Aorta (tissue), 5 donors: ENCODE data around the gene PIEZO2. TPM values are rescaled to one million over a fixed set of nuclear protein-coding genes. Genes with fewer than 3 reads are reported as not detected.
A peak's percentile ranks its signal among the peaks of the same experiment; 100 is the strongest.
"Not testable (repeated sequence)": the region's sequence is repeated elsewhere in the genome, so short reads cannot be mapped to it uniquely, and the experiment has no call there.

Experiments
- ATAC-seq: fragments of 200-7000 bp; cut with Tn5 transposase; one replicate; pipeline ENCODE4 v1.9.1; 2022; ENCODE audit warnings: moderate library complexity; ENCODE audit not compliant: low FRiP score
- DNase-seq, 2 donors: peaks; one replicate each; pipeline ENCODE4 v3.0.0-alpha.2; 2020
- H3K27ac ChIP-seq, 2 donors: one replicate each; pipeline ENCODE4 v1.5.1; 2013; ENCODE audit warnings: low read length in 2 of 2, mild to moderate bottlenecking in 2 of 2, moderate library complexity in 2 of 2, control low read depth in 1 of 2, inconsistent platforms in 1 of 2, low read depth in 1 of 2
- H3K27me3 ChIP-seq, 2 donors: one replicate each; pipeline ENCODE4 v1.6.1; 2013; ENCODE audit warnings: control low read depth in 1 of 2, low read length in 1 of 2, mild to moderate bottlenecking in 1 of 2, moderate library complexity in 1 of 2; ENCODE audit not compliant: insufficient read depth in 2 of 2, control insufficient read depth in 1 of 2
- H3K36me3 ChIP-seq, 2 donors: one replicate each; pipeline ENCODE4 v1.6.1; 2013; ENCODE audit warnings: control low read depth in 1 of 2, low read length in 1 of 2, mild to moderate bottlenecking in 1 of 2; ENCODE audit not compliant: insufficient read depth in 2 of 2, control insufficient read depth in 1 of 2
- H3K4me1 ChIP-seq, 2 donors: one replicate each; pipeline ENCODE4 v1.6.1; 2013; ENCODE audit warnings: low read length in 2 of 2, control low read depth in 1 of 2, mild to moderate bottlenecking in 1 of 2, moderate library complexity in 1 of 2; ENCODE audit not compliant: insufficient read depth in 2 of 2, control insufficient read depth in 1 of 2
- H3K4me3 ChIP-seq, 2 donors: one replicate each; pipeline ENCODE4 v1.5.1; 2013; ENCODE audit warnings: low read length in 2 of 2, control low read depth in 1 of 2, mild to moderate bottlenecking in 1 of 2
- H3K9me3 ChIP-seq: one replicate; pipeline ENCODE4 v1.6.1; 2013; ENCODE audit warnings: mild to moderate bottlenecking, low read length; ENCODE audit not compliant: control insufficient read depth
- WGBS, 2 donors: extraction: QIAGEN DNeasy Blood & Tissue Kit; methylation state at CpG; one replicate each; pipeline ENCODE4 v1.1.7; 2013; 5-methylcytosine and 5-hydroxymethylcytosine counted together
- intact Hi-C, 2 donors: fragments of 100-400 bp; cut with DNase I; formaldehyde crosslinking; loops; one replicate each; pipeline versions ENCODE4 v1.14.2 to v1.15.0; 2022
- polyA plus RNA-seq, 2 donors: library from polyadenylated mRNA; stranded (reverse); fragments of 200-250 nt; gene quantifications; one replicate each; pipeline ENCODE4 v1.2.3, GENCODE V29; 2013
- total RNA-seq, 2 donors: library from RNA; stranded (reverse); fragmentation: NEBNext Ultra II Directional; extraction: Animal tissue kit (Norgen Biotek cat#: 25700); gene quantifications; one replicate each; pipeline ENCODE4 v1.2.1, GENCODE V29; 2021
- donor health status: healthy with polysubstance abuse.
- donor health status: Bipolar disorder and iron deficiency.
- donor health status: DM: no; HTN: no; CAD: no.
- donor health status: DM: no; HTN: no; CAD: no.
- donor health status: DM: yes; HTN: yes; CAD: no.

The PIEZO2 gene
- total and polyA plus RNA-seq, 4 donors: 0.50 to 8.8 (median 1.6) TPM

DNA sequence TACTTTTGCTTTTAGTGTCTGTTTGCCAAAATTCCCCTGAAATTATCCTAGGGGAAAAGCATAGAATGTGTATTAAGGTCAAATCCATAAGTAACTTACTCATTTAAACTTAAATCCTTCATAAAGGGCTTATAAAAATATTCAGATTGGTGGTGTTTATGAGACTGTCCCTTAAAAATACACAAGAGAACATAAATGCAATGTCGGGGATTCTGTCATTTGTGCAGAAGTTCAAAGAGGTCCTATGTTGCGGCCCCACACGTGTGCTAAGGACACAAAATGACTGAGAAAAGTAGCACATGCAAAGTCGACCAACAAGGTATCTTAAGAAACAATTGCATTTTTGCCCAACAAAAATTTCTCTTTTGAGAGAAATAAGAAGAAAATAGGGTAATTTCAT lies 225.1 kb downstream of the PIEZO2 start:
- Histone ChIP-seq H3K27ac (no peak overlapping the region), H3K27me3 (no peaks in the 10 kb centered on the region), H3K4me3 (no peak overlapping the region), H3K4me1 (no peaks in the 10 kb centered on the region), H3K9me3 (no peaks in the 10 kb centered on the region), H3K36me3 (no peaks in the 10 kb centered on the region)
- ATAC-seq (no peak), DNase-seq (no peak)
- intact Hi-C loops: loop anchor here in 1 of 2 donors (10.0 kb wide), 1 partner anchor 59 kb away; no protein-coding TSS in a partner anchor
- 96 to 97% methylated on average over 4 of the region's 4 CpGs for WGBS, 2 donors

DNA sequence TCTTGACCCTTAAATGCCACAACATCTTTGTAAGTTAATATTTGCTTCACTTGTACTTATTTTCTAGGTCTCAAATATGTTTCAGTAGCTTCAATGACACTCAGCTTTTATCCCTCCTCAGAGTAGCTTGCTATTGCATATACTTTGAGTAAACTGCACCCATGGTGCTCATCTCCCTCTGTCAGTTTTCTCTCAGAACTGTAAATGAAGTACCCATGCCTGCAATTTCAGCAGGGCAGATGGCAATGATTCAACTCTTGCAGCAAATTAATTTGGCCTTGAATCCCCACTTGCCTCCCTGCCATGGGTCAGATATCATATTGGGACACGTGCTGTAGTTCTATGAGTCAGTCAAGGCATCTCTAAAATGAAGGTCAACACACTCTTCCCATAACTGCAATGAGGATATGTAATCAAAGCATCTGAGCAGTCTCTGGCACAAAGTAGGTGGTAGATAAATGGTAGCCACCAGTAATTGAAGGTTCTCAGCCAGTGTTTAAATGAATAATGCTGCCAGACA lies 225.8 kb downstream of the PIEZO2 start:
- H3K27me3 ChIP-seq: no peaks in the 10 kb centered on the region
- intact Hi-C loops: loop anchor here in 1 of 2 donors (10.0 kb wide), 1 partner anchor 59 kb away; no protein-coding TSS in a partner anchor
- no peaks in the 10 kb centered on the region for H3K9me3 ChIP-seq
- H3K4me1 ChIP-seq: no peaks in the 10 kb centered on the region
- WGBS, 2 donors: 76 to 79% methylated on average over 1 of the region's 1 CpG
- no peak for DNase-seq
- H3K4me3 ChIP-seq: no peak overlapping the region
- H3K36me3 ChIP-seq: no peaks in the 10 kb centered on the region
- no peak for ATAC-seq
- H3K27ac ChIP-seq: no peak overlapping the region

DNA sequence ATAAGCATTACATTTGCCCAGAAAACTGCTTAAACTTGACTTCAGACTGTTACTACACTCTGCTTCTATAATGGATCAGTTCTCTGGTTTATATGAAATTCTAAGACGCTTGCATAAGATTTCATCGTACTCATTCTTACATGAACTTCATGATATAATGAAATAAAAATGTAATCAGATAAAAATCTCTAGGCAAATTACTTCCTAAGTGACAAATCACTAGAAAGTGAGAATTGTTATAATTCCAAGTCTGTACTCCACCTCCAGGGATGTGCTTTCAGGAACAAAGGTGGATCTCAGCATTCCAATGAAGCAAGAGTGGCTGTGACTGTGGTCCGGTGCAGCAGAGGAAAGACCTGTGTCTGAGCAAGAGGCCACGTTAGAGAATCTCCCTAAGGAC lies 226.2 kb downstream of the PIEZO2 start:
- H3K27ac ChIP-seq: no peak overlapping the region
- ATAC-seq (no peak), DNase-seq (no peak)
- H3K36me3 ChIP-seq: no peaks in the 10 kb centered on the region
- no peak overlapping the region for H3K4me3 ChIP-seq
- intact Hi-C loops: loop anchor here in 1 of 2 donors (10.0 kb wide), 1 partner anchor 58 kb away; no protein-coding TSS in a partner anchor
- H3K4me1 ChIP-seq: no peaks in the 10 kb centered on the region
- whole genome bisulfite sequencing, 2 donors: 65 to 74% methylated on average over 4 of the region's 4 CpGs
- H3K27me3 ChIP-seq: no peaks in the 10 kb centered on the region
- H3K9me3 ChIP-seq: no peaks in the 10 kb centered on the region

DNA sequence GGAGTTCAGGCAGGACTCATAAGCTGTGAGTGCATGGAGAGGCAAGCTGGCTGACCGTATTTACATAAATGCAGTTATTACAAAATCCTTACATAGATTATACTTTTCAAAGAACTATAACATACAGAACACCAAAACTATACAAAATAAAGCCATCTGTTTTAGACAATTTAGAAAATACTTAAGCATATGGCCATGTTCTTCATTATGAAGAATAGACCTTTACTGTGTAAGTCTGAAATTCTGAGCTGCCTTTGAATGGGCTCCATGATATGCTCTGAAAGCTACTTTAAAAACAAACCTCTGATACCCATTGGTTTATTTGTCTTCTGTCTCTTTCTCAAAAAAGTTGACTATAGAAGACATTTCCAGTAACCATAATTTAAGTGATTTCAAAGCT lies 226.7 kb downstream of the PIEZO2 start:
- not testable (repeated sequence) for H3K4me3 ChIP-seq, ATAC-seq, H3K27ac ChIP-seq, H3K36me3 ChIP-seq, H3K4me1 ChIP-seq, H3K27me3 ChIP-seq, H3K9me3 ChIP-seq, DNase-seq
- 98 to 100% methylated on average over 1 of the region's 1 CpG for WGBS, 2 donors
- intact Hi-C loops: loop anchor here in 1 of 2 donors (10.0 kb wide), 1 partner anchor 58 kb away; no protein-coding TSS in a partner anchor

DNA sequence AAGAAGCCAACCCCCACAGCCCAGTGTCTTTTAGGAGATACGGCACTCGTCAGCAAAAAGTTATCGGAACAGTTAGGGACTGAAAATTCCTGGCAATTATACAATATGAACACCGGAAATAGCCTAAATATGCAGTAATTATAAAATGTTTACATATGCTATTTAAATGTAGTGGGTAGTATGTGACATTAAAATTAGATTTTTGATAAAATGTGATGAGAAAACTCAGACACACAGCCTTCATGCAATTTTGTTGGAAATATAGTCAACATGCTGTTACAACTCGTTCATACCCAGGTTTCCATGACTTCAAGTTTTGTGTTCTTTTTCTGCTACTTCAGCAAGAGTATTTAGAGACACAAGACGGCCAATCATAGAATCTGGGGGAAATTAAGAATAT lies 229.1 kb downstream of the PIEZO2 start:
- not testable (repeated sequence) for H3K9me3 ChIP-seq, H3K36me3 ChIP-seq, DNase-seq, H3K27me3 ChIP-seq, H3K27ac ChIP-seq, H3K4me3 ChIP-seq, ATAC-seq, H3K4me1 ChIP-seq
- 74 to 78% methylated on average over 6 of the region's 6 CpGs for WGBS, 2 donors
- intact Hi-C loops: loop anchor here in 1 of 2 donors (10.0 kb wide), 1 partner anchor 56 kb away; no protein-coding TSS in a partner anchor

DNA sequence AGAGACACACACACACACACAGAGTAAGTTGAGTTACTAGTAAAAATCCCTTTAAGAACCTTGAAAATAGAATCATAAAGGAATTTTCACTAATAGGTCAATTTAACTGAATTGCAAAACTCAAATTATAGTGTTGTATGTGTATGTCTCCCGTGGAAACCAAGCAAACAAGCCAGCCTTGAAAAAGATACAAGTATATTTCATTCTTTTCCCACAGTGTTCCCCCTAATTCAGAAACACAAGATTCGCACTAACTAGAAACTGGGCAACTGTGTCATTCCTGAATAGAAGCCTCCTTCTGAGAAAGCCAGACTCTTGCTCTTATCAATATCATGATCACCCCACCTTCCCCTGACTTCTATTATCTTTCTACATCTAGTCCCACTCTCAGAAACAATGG lies 229.5 kb downstream of the PIEZO2 start:
- no peaks in the 10 kb centered on the region for H3K36me3 ChIP-seq
- no peak overlapping the region for H3K27ac ChIP-seq
- ATAC-seq: no peak
- H3K9me3 ChIP-seq: no peaks in the 10 kb centered on the region
- H3K27me3 ChIP-seq: no peaks in the 10 kb centered on the region
- H3K4me3 ChIP-seq: no peak overlapping the region
- 87 to 88% methylated on average over 2 of the region's 2 CpGs for WGBS, 2 donors
- H3K4me1 ChIP-seq: no peaks in the 10 kb centered on the region
- intact Hi-C loops: loop anchor here in 1 of 2 donors (10.0 kb wide), 1 partner anchor 55 kb away; no protein-coding TSS in a partner anchor
- no peak for DNase-seq

DNA sequence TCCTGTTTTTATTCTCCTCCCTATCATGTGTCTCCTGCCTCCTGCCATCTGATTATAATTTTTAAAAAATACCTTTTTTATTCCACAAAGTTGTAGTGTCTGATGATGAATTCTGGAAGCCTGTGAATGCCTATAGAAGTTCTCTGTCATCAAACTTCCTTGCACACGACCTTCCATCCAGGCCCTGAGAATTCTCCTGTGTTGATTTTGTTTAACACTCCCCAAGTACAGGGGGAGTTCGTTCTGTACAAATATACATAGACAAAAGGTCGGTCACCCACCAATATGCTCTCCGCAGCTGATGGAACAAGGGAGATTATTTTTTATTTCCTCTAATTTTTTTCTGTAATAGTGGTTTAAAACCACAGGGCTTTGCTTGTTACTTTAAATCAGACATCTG lies 232.5 kb downstream of the PIEZO2 start:
- Histone ChIP-seq H3K27me3 (no peaks in the 10 kb centered on the region), H3K36me3 (no peaks in the 10 kb centered on the region), H3K4me1 (no peaks in the 10 kb centered on the region), H3K9me3 (no peaks in the 10 kb centered on the region), H3K4me3 (no peak overlapping the region), H3K27ac (no peak overlapping the region)
- no peak for DNase-seq
- intact Hi-C loops: no loop called here
- ATAC-seq: no peak
- 64 to 66% methylated on average over 4 of the region's 4 CpGs for WGBS, 2 donors

DNA sequence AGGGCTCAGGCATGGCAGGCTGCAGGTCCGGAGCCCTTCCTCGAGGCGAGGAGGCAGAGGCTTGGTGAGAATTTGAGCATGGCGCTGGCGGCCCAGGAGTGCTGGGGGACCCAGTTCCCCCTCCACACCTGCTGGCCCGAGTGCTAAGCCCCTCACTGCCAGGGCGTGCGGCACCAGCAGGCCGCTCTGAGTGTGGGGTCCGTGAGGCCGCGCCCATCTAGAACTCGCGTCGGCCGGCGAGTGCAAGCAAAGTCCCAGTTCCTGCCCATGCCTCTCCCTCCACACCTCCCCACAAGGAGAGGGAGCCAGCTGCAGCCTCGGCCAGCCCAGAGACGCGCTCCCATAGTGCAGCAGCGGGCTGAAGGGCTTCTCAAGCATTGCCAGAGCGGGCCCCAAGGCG lies 233.0 kb downstream of the PIEZO2 start:
- Histone ChIP-seq H3K36me3 (no peaks in the 10 kb centered on the region), H3K4me3 (no peak overlapping the region), H3K27me3 (no peaks in the 10 kb centered on the region), H3K4me1 (no peaks in the 10 kb centered on the region), H3K9me3 (no peaks in the 10 kb centered on the region), H3K27ac (no peak overlapping the region)
- DNase-seq (no peak), ATAC-seq (peak; percentile 52)
- intact Hi-C loops: no loop called here
- 90 to 92% methylated on average over 16 to 23 of the region's 23 CpGs for WGBS, 2 donors

DNA sequence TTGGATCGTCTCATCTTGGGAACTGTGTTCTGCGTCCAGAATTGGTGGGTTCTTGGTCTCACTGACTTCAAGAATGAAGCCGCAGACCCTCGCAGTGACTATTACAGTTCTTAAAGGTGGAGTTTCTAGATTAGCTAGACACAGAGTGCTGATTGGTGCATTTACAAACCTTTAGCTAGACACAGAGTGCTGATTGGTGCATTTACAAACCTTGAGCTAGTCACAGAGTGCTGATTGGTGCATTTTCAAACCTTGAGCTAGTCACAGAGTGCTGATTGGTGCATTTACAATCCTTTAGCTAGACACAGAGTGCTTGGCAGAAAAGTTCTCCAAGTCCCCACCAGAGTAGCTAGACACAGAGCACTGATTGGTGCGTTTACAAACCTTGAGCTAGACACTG lies 233.6 kb downstream of the PIEZO2 start:
- H3K4me3 ChIP-seq, DNase-seq, ATAC-seq, H3K27ac ChIP-seq, H3K4me1 ChIP-seq, H3K36me3 ChIP-seq, H3K27me3 ChIP-seq, H3K9me3 ChIP-seq, intact Hi-C loops: not testable (repeated sequence)
- 97 to 99% methylated on average over 5 of the region's 5 CpGs for WGBS, 2 donors
